Hepatic stellate cell (primary cell): ENCODE data around the gene VPS26C.

Experiments used
- DNase-seq: peaks from one replicate; pipeline ENCODE4 v3.0.0; 2011; ENCODE audit warnings: low spot score

The VPS26C gene

DNA sequence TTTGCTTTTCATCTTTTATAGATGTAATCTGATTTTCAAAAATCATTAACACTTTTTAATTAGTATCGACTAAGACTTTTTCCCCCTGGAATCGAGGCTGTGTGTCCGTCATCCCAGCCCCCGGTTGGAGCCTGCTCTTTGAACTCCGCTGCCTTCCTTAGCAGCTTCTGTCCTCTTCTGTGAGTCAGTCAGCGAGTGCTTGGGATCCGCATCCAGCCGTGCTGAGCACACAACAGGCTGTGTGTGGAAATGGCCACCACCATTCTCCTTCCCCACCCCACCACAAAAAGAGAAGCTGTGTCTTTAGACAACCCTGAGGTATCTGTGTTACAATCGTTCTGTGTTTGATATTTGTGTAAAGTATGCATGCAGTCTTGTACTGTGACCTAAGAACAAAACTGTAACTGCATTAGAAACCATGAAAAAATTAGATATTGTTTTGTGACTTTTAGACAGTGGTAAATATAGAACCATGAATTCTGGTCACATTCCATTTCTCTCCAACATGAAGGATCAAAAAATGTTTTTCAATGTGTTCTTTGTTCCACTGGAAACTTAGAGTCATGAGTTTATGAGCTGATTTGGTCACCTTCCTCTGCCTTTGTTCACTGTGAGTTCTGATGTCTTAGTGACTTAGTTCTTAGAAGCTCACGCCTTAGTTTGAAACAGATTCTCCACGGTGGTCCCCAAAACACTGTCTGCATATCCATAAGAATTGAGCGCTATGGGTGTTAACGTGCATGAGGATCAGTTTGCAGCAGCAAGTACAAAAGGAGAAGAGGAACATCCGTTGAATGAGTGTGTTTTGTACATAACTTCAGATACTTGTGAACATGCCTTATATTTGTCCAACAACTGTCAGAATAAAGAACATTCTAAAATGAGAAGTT lies 64.7 kb downstream of the VPS26C start:
- DNase-seq, result no peak

DNA sequence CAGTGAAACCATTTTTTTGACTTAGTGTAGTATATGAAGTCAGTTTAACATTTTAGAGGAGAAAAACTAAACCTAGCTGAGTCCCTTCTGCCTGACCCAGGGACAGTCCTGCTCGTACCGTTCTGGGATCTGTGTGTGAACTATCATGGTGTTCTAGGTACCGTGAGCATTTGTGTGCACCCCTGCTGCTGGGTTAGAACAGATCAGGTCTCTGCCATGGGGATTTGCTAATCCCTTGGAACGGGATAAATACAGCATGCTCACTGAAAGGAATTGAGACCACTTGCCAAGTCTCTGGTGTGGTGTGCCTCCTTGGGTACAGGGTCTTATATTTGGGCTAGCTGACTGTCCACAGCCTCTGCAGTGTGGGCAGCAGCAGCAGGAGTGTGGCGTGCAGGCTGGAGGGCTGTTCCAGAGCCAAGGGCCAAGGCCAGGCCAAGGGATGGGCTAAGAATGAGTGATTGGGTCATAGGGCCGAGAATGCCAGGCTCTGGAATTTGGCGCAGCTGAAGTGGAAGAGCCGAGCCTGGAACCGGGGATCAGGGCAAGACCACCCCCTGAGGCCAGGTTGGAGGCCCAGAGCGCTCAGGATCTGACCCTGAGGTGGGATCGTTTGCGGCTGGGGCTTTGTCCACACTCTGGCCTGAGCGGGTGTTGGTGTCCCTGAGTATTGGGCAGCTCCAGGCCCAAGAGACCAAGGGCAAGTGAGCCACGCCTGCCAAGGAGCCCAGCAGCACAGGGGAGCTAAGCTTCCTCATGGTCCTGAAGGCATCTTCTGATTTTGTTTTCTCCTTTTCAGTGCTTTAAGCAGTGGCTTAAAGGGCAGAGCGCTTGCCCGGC lies 66.3 kb downstream of the VPS26C start:
- DNase-seq, result no peak

- DNase-seq, result peak; percentile 62
Observed at GRCh38 chr21:37199057-37199924, 67.8 kb downstream of the VPS26C start.

- no peak for DNase-seq
Observed at GRCh38 chr21:37197746-37198145, 69.4 kb downstream of the VPS26C start.

GRCh38 chr21:37196847-37197246 lies 70.3 kb downstream of the VPS26C start:
- no peak for DNase-seq

DNA sequence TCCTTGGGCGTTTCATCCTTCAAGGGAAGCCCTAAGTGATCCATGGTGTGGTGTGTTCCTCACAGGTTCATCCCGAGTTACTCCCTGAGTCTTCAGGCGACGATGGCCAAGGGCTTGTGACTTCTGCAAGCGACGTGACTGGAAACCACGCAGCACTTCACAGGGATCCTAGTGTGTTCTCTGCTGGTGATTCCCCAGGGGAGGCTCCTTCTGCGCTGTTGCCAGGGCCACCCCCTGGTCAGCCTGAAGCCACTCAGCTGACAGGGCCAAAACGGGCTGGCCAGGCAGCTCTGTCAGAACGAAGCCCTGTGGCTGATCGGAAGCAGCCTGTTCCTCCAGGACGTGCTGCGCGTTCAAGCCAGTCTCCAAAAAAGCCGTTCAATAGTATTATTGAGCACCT lies 71.5 kb downstream of the VPS26C start:
- DNase-seq, result no peak

DNA sequence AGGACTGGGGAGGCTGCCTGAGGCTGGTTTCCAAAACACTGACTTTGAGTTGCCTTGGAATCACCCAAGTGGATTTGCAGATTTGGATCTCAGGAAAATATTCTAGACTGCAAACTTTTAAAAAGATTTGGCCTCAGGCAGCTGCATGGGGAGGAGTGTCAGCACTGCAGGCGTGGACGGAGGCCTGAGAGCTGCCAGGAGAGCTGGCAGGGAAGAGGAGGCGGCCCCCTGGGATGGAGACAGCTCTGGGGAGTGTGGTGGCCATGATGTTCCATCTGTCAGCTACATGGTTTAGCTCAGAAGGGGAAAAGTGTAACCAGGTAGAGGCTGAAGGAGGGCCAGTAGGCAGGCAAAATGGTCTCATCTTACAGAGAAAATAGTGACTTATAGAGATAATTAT lies 72.1 kb downstream of the VPS26C start:
- no peak for DNase-seq

DNA sequence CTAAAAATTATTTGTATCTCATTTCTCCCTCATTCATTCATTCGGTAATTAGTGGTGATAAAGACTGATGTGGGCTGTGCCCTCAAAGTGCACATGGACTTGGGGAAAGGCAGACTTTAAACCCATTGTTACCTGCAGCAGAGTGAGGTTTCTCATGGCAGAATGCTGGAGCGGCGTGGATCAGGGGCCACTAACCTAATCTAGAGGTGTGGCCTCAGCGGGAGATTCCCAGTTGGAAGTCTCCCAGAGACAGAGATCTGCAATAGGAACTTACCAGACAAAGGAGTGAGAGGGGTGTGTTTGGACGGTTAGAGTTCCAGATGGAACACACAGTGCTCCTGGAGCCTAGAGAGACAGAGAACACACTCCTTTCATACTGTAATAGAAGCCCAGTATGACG lies 73.5 kb downstream of the VPS26C start:
- no peak for DNase-seq

DNA sequence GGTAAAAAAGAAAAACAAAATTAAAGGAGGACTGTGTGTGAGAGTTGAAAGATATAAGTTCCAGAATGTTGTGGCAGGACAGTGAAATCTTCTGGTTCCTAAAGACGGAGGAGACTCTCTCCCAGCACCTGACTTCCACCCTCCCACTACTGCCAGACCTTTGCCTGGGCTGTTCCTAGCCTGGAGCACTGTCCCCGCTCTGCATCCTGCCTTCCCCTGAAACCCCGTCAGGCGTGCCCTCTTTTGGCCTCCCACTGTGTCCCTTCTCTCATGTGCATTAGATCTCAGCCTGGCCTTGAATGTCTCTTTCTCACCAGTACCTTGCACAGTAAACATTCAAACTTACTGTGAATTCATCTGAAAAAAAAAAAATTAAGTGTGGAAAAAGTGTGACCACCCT lies 74.1 kb downstream of the VPS26C start:
- no peak for DNase-seq

DNA sequence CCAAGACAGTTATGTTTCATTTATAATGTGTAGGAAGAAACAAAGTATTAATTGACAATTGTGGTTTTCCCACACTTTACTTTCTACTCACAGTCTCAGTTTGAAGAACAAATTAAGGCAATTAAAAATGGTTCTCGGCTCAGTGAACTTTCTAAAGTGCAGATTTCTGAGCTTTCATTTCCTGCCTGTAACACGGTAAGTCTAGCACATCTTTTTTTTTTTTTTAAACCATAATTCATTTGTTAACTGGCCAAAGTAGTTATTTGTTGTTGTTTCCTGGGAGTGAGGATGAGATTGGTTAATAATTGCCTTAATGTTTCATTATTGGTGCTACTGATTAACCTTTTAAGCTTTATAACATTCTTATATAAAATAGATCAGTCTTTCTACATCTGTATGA lies 75.1 kb downstream of the VPS26C start:
- DNase-seq, result no peak

DNA sequence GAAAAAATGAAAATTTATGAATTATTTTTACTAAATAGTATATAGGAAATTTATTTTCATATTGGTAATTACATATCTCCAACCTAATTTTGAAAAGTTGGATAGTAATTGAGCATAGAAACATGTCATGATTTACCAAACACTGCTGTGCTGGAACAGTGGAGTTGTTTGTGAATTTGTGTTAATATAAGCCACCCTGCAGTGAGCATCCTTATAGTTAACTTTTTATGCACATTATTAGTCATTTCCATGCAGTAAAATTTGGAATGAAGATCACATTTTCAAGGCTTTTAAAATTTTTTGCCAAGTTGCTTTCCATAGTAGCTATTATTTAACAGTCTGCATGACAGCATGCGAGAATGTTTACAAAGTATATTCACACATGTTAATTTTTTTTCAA lies 78.3 kb downstream of the VPS26C start:
- DNase-seq, result no peak

DNA sequence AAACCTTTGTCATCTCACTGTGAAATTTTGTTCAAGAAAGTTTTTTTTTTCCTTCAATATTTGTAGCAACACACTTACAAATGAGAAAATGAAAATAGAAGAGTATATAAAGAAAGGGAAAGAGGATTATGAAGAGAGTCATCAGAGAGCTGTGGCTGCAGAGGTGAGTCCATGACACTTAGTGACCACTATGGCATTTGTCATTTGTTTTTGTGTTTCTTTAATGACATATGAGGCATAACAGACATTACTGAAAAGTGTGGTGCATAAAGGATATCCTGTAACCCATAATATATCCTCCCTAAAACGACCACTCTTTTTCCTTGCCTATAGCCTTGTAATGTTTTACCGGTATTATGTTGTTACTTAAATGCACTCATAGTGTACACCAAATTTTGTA lies 80.2 kb downstream of the VPS26C start:
- no peak for DNase-seq

DNA sequence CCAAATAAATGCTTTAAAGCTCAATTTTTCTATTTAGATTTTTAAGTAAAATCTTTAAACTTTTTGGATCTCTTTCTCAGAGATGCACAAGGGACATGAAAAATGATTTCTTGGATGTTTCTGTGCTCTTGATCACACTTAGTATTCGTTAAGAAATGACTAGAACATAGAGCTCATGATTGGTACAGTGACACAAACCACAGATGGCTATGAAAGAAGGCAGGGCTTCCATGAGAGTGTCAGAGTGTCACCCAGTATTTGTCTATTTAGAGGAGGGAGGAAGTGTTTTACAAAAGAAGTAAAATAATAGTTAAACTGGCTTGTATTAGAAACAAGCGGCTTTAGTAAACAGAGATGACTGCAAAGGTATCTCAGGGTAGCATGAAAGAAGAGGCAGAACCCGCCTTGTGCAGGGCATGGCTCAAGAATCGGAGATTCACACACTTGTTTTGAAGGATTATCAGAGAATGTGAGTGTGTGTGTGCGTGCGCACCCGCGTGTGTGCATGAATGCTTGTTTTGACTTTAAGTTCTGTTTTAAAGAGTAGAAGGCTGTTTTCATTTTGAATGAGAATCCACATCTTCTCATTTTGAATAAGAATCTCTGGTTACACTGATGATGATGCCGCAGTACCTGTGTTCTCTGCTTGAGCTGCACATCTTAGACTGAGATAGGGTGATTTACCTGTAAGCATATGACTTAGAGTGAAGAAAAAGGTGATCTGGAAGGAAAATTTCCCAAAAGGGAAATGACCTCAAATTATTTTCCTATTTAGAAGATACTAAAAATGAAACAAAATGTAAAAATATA lies 82.1 kb downstream of the VPS26C start:
- no peak for DNase-seq

DNA sequence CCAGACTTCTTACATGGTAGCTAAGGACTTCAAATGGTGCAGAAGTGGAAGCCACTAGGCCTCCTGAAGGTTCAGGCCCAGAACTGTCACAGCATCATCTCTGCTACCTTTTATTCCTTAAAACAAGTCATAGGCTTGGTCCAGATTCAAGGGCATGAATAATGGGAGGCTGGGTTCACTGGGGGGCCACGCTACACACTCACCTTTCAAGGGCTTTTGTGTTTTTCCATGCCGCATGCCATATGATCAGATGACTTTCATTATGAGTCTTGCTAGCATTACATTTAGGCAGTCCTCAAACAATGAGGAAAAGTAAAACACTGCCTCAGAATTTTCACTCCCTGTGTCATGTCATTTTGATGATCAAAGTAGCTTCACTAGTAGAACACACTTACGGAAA lies 83.4 kb downstream of the VPS26C start:
- DNase-seq, result no peak

DNA sequence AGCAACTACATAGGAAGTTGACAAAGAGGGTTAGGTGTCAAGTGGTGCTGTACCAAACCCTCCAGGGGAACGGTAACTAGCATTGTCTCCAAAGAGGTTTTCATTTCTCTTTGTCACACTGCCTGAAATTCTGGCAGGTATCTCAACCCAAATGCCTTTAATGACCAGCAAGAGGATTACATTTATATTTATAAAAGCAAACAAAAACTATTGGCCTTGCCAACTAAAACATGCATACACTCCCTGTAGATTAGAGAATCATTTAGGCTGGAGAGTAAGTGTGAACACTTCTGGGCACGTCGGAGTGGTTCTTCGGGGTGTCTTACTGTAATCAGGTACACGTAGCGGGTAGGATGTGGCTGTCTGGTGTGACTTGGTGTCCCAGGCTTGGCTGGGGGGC lies 84.9 kb downstream of the VPS26C start:
- DNase-seq, result no peak

DNA sequence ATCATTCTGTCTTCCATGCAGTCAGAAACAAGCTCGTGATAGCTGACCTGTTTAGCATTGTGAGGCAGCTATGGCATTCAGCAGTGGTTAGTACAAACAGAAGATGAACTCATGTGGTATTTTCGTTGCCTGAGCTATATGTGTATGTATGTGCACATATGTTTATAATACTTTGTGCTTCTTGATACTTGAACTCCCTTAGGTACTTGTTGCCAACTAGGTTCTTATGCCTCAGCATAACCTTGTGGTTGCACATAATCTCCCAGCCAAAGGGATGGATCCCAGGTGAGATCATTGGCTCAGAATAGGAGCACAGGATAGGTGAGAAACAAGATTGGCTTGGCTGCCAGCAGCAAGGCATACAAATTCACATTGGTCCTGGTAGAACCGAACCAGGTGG lies 86.1 kb downstream of the VPS26C start:
- DNase-seq, result no peak

DNA sequence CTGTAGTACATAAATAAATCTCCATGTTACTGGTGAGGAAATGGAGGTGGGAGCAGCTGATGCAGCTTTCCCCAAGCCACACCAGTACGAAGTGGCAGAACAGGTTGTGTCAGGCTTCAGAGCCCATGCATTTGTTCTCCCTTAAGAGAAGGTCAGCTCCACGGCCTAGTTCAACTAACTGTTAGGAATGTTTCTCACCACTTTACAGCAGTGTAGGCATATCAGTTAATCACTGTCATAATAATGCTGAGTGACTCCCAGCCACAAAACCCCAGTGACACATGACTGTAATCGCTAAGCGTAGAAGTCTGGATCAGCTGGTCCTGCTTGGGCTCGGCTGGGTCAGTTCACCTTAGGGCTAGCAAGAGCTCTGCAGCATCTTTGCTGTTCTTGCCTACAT lies 90.4 kb downstream of the VPS26C start:
- DNase-seq, result no peak
